Small intestine (tissue), 7 donors: ENCODE results near the gene TAF1C. TPM values are rescaled to one million over a fixed set of nuclear protein-coding genes. Genes with fewer than 3 reads are reported as not detected.

Experiments
- DNase-seq, 2 donors: peaks; one replicate each; pipeline versions ENCODE4 v3.0.0 to v3.0.0-alpha.2; 2013
- FAIRE-seq: peaks from 2 replicates; lab custom pipeline; 2012; peaks lifted over from hg19 to GRCh38; lab: Jason Lieb, UNC
- H3K27ac ChIP-seq, 3 donors: one replicate each; pipeline ENCODE4 v1.5.1; 2013; ENCODE audit warnings: low read length in 2 of 3, mild to moderate bottlenecking in 2 of 3, control low read depth in 1 of 3, inconsistent platforms in 1 of 3, low read depth in 1 of 3, moderate library complexity in 1 of 3
- H3K27me3 ChIP-seq, 3 donors: one replicate each; pipeline ENCODE4 v1.6.1; 2013; ENCODE audit warnings: low read length in 3 of 3, inconsistent platforms in 1 of 3; ENCODE audit not compliant: control insufficient read depth in 3 of 3, insufficient read depth in 3 of 3
- H3K36me3 ChIP-seq, 3 donors: one replicate each; pipeline ENCODE4 v1.6.1; 2013; ENCODE audit warnings: low read length in 3 of 3, inconsistent platforms in 1 of 3, low read depth in 1 of 3, mild to moderate bottlenecking in 1 of 3, moderate library complexity in 1 of 3; ENCODE audit not compliant: control insufficient read depth in 3 of 3, insufficient read depth in 2 of 3
- H3K4me1 ChIP-seq, 3 donors: one replicate each; pipeline ENCODE4 v1.6.1; 2013; ENCODE audit warnings: low read length in 2 of 3, inconsistent platforms in 1 of 3, low read depth in 1 of 3, mild to moderate bottlenecking in 1 of 3, moderate library complexity in 1 of 3; ENCODE audit not compliant: control insufficient read depth in 3 of 3, insufficient read depth in 2 of 3
- H3K4me3 ChIP-seq, 3 donors: one replicate each; pipeline ENCODE4 v1.5.1; 2013; ENCODE audit warnings: low read length in 3 of 3, control low read depth in 1 of 3, inconsistent platforms in 1 of 3, low read depth in 1 of 3, mild to moderate bottlenecking in 1 of 3, moderate library complexity in 1 of 3
- H3K9me3 ChIP-seq, 2 donors: one replicate each; pipeline ENCODE4 v1.6.1; 2013; ENCODE audit warnings: low read depth in 1 of 2, low read length in 1 of 2; ENCODE audit not compliant: control insufficient read depth in 2 of 2, insufficient read depth in 1 of 2
- WGBS, 3 donors: extraction: QIAGEN DNeasy Blood & Tissue Kit; methylation state at CpG; one replicate each; pipeline ENCODE4 v1.1.7; 2013; 5-methylcytosine and 5-hydroxymethylcytosine counted together
- polyA plus RNA-seq, 4 donors: library from polyadenylated mRNA; stranded (reverse) in 3 of 4; unstranded in 1 of 4; fragments of 200-250 nt in 3 of 4; fragments of 120-200 nt in 1 of 4; gene quantifications; one replicate each; pipeline versions ENCODE4 v1.2.1 to v1.2.3, GENCODE V29; 2013
- donor health status: healthy with polysubstance abuse.
- donor health status: control.
- donor health status: control.
- donor health status: Bipolar disorder and iron deficiency.
- donor health status: healthy.

The TAF1C gene
- polyA plus RNA-seq, 4 donors = 33.4 to 61.3 (median 39.9) TPM

DNA sequence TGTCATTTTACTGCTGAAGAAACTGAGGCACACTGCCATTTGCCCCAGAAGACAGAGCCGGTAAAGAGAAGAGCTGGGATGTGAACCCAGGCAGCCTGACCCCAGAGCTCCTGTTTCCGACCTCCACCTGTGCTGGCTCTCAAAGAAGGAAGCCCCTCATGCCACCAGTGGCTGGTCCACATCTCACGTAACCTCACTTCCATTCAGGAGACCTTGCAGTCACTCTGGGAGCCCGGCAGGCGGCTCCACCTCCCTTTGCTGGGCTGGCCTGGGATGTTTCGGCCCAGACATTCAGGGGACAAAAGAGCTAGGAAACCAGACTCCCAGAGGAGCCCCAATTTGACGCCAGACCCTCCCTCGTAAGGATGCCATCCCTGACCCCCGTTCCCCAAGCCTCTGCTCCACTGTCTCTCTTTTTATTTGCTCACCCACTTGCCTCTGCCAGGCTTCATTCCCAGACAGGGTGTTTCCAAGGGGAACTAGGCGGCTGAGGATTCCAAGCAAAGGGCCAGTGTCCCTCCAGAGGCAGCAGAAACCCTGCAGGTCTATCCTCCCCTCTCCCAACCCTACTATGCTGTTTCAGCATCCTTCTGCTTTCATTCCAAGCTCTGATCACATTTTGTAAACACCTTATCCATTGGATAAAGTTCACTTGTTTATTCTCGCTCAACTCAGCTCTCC lies 2.8 kb downstream of the TAF1C start:
- H3K4me3 ChIP-seq = no peak overlapping the region
- WGBS, 3 donors = 86 to 89% (median 86%) methylated on average over 11 of the region's 11 CpGs
- no peaks in the 10 kb centered on the region for H3K9me3 ChIP-seq
- no peak overlapping the region for H3K27ac ChIP-seq
- peaks cover 8 to 63% (median 27%) of the 10 kb centered on the region in 3 donors for H3K36me3 ChIP-seq
- peaks cover 0 to 2% (median 0%) of the 10 kb centered on the region in 3 donors for H3K4me1 ChIP-seq
- no peaks in the 10 kb centered on the region for H3K27me3 ChIP-seq
- DNase-seq = no peak
- FAIRE-seq = no peak

DNA sequence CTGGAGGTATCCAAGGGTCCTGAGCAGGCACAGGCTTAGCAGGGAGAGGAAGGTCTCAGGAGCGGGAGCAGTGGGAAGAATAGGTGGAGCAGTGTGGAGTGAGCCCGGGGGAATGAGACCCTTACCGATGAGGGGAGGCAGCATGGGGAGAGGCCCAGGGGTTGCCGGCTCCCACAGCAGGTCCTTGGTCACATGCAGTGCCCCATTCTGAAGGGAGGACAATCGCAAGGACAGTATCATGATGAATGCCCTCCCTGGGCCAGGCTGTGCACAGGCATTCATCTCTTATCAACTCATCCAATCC lies 3.3 kb downstream of the TAF1C start:
- H3K27me3 ChIP-seq = no peaks in the 10 kb centered on the region
- H3K9me3 ChIP-seq = no peaks in the 10 kb centered on the region
- no peak overlapping the region for H3K27ac ChIP-seq
- no peak for DNase-seq
- peaks cover 0 to 2% (median 0%) of the 10 kb centered on the region in 3 donors for H3K4me1 ChIP-seq
- no peak overlapping the region for H3K4me3 ChIP-seq
- FAIRE-seq = no peak
- H3K36me3 ChIP-seq = peaks cover 8 to 68% (median 30%) of the 10 kb centered on the region in 3 donors
- WGBS, 3 donors = 95 to 97% (median 96%) methylated on average over 5 of the region's 5 CpGs

DNA sequence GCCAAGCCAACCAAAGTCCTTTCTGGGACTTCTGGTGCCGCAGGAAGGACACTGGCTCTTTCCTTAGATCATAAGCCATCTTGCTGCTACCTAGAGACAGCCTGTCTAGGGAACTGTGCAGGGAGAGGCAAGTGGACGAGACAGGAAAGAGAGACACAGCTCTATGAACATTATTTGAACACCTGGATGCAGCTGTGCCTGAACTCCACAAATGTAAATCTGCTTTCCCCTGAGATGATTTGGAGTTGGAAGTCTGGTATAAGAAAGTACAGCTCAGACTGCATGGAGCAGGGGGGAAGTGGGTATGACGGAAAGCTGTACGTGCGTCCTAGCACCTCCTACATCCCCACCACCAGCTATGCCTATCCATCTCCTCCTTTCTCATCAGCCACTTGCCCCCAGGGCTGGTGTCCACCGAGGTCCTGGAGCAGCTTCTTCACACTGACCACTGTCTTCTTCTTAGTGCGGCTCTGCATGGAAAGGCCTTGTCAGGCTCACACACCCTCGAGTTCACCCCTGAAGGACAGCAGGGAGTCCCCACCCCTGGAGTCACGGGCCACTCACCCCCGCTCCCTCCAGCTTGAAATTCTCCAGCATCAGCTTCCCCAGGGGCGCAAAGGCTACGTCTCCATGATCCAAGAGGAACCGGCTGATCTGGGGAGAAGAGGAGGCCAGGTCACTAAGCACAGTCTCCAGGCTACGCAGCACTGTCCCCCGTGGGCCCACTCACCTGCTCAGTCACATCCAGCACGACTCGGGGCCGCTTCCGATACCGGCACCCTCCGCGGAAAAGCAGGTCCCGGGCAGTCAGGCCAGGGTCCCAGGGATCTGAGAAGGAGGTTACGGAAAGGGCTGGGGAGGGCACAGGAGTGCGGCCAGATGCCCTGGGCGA lies 3.9 kb downstream of the TAF1C start:
- DNase-seq = no peak
- Histone ChIP-seq H3K27ac (no peak overlapping the region), H3K36me3 (peaks cover 8 to 73% (median 30%) of the 10 kb centered on the region in 3 donors), H3K9me3 (no peaks in the 10 kb centered on the region), H3K4me3 (no peak overlapping the region), H3K27me3 (no peaks in the 10 kb centered on the region), H3K4me1 (peaks cover 0 to 2% (median 0%) of the 10 kb centered on the region in 3 donors)
- FAIRE-seq = no peak
- WGBS, 3 donors = 93 to 99% (median 95%) methylated on average over 26 of the region's 26 CpGs

DNA sequence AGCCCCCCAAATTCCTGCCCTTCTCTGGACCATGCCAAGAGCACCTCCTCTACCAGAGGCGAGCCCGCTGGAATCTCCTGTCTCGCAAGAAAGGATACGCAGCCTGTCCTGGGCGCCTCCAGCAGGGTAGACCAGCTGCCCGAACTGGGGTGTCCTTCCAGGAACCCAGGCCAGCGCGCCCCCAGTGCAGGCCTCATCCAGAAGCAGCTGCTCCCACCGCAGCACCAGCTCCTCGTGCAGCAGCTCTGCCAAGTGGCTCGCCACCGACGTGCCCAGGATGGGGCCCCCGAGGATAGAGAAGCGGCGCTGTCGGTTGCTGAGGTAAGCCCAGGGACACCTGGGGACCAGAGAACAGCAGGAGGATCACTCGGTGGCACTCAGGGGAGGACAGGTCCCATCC lies 4.8 kb downstream of the TAF1C start:
- WGBS, 3 donors = 95 to 97% (median 95%) methylated on average over 18 of the region's 18 CpGs
- Histone ChIP-seq H3K9me3 (no peaks in the 10 kb centered on the region), H3K4me1 (peaks cover 0 to 2% (median 0%) of the 10 kb centered on the region in 3 donors), H3K4me3 (no peak overlapping the region), H3K36me3 (peaks cover 8 to 77% (median 30%) of the 10 kb centered on the region in 3 donors), H3K27ac (no peak overlapping the region), H3K27me3 (no peaks in the 10 kb centered on the region)
- DNase-seq (no peak), FAIRE-seq (no peak)

DNA sequence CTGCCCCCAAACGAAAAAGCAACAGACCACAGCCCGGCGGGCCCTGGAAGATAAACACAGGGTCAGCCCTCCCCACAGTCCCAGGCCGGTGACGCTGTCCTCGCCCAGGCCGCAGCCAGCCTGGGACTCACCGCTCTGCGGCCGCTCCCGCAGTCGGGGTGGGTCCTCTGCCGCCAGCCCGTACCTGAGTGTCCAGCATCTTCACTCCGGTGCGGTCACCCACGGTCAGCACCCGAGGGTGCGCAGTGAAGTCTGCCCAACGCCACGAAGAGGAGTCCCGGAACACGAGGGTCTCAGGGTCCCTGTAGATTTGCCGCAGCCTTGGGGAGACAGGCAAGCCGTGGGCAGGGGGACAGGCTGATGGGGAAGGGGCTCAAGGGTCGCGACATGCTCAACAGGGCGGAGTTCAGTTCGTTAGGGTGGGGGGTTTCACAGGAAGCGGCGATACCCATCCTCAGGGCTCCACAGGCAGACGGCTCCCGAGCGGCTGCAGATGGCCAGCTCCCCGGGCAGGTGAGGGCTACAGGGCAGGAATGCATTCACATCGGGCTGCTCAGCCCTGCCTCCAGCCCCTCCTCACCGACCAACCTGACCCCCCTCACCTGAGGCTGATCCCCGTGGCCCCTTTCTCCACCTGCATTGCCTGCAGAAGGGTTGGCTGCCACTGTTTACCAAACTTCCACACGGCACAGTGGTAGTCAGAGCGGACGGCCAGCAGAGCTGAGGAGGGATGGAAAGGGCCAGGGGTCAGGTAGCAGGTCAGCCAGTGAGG lies 5.5 kb downstream of the TAF1C start:
- Histone ChIP-seq H3K36me3 (peaks cover 8 to 77% (median 30%) of the 10 kb centered on the region in 3 donors), H3K4me1 (peaks cover 0 to 5% (median 2%) of the 10 kb centered on the region in 3 donors), H3K27me3 (no peaks in the 10 kb centered on the region), H3K4me3 (no peak overlapping the region), H3K9me3 (no peaks in the 10 kb centered on the region), H3K27ac (no peak overlapping the region)
- no peak for DNase-seq
- FAIRE-seq = no peak
- WGBS, 3 donors = 91 to 94% (median 94%) methylated on average over 40 to 41 of the region's 41 CpGs

DNA sequence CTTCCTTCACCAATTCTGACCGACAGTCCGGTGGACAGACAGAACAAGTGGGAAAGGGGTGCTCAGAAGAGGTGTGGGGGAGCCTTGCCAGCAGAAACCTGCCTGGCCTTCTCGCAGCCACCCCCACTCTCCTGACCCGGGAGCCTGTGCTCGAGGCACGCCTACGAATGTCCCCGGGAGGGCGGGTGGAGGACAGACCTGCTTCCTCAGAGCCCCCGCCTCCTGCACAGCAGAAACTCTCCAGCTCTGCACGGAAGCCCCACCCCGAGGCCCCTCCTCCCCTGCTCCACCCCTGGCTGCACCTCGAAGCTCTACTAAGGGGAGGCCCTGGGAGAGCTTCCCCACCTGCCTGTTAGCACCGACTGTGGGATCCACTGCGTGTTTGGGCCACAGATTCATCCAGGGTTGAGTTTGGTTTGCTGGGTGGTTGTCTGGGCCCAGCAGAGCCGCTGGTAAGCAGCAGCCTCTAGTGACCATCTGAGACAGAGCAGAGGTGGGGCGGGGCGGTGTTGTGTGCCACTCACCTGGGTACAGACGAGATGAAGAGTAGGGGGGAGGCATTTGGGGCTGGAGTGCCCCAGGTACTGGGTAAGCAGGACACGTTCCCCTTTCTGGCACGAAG lies 6.2 kb downstream of the TAF1C start:
- H3K4me1 ChIP-seq = peaks cover 0 to 7% (median 0%) of the 10 kb centered on the region in 3 donors
- no peaks in the 10 kb centered on the region for H3K9me3 ChIP-seq
- no peak for FAIRE-seq
- no peaks in the 10 kb centered on the region for H3K27me3 ChIP-seq
- no peak overlapping the region for H3K27ac ChIP-seq
- 75 to 80% (median 79%) methylated on average over 20 to 21 of the region's 21 CpGs for WGBS, 3 donors
- H3K36me3 ChIP-seq = peaks cover 8 to 77% (median 30%) of the 10 kb centered on the region in 3 donors
- no peak for DNase-seq
- no peak overlapping the region for H3K4me3 ChIP-seq

DNA sequence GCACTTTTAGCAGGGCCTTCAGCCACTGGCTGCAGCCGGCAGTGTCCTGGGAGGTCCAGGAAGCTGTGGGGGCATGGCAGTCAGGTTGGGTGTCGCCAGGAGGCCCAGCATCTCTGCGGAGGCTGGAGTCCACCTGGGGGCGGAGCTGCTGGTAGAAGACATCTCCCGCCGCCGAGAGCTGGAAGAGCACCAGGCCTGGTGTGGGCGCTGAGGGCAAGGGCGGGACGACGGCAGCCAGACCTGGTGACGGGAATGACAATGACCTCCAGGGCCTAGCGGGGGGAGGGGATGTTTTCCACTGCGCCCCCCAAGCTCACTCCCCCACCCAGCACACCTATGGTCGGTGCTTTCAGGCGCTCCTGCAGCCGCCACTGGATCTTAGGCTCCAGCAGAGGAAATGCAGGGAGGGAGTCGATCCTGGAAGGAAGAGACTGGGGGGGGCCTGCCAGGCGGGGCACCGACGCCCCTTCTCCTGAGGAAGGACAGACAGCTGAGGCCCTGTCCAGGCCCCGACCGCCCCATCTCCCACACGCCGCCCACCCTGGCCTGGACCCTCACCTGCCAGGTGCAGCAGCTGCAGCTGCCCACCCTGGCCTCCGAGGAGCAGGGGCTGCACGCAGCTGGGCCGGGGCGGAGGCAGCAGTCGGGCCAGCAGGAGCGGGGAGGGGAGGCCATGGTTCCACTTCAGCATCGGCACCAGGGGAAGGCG lies 7.1 kb downstream of the TAF1C start:
- no peak for FAIRE-seq

More for the DNA sequence above, 7.1 kb downstream of the TAF1C start:
- no peak overlapping the region for H3K4me3 ChIP-seq
- peaks cover 8 to 71% (median 30%) of the 10 kb centered on the region in 3 donors for H3K36me3 ChIP-seq
- H3K9me3 ChIP-seq = no peaks in the 10 kb centered on the region
- 83 to 87% (median 85%) methylated on average over 25 to 33 of the region's 33 CpGs for WGBS, 3 donors
- H3K27me3 ChIP-seq = no peaks in the 10 kb centered on the region
- peaks cover 0 to 7% (median 0%) of the 10 kb centered on the region in 3 donors for H3K4me1 ChIP-seq
- no peak for DNase-seq
- no peak overlapping the region for H3K27ac ChIP-seq
